ENCODE measurements around the gene ACTN4. TPM values are rescaled to one million over a fixed set of nuclear protein-coding genes. Genes with fewer than 3 reads are reported as not detected.

Gene ACTN4
- total RNA-seq, 4 donors from 2014 or later, result 259 to 844 (median 429) TPM

GRCh38 chr19:38678891-38679494 lies 31.5 kb downstream of the ACTN4 start:
- no peak for DNase-seq
- Histone ChIP-seq H3K4me3 (no peak overlapping the region), H3K9me3 (no peaks in the 10 kb centered on the region), H3K27me3 (no peaks in the 10 kb centered on the region), H3K36me3 (no peaks in the 10 kb centered on the region), H3K4me1 (peaks cover 5 to 48% of the 10 kb centered on the region in 2 donors), H3K27ac (peak overlapping the region; percentile 95 to 100)
- TF ChIP-seq, protein P1, sequence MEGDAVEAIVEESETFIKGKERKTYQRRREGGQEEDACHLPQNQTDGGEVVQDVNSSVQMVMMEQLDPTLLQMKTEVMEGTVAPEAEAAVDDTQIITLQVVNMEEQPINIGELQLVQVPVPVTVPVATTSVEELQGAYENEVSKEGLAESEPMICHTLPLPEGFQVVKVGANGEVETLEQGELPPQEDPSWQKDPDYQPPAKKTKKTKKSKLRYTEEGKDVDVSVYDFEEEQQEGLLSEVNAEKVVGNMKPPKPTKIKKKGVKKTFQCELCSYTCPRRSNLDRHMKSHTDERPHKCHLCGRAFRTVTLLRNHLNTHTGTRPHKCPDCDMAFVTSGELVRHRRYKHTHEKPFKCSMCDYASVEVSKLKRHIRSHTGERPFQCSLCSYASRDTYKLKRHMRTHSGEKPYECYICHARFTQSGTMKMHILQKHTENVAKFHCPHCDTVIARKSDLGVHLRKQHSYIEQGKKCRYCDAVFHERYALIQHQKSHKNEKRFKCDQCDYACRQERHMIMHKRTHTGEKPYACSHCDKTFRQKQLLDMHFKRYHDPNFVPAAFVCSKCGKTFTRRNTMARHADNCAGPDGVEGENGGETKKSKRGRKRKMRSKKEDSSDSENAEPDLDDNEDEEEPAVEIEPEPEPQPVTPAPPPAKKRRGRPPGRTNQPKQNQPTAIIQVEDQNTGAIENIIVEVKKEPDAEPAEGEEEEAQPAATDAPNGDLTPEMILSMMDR (IDR thresholded peaks at IDR 0.05), result no peak
- no peak for TF ChIP-seq POLR2A (IDR thresholded peaks at IDR 0.05)
- intact Hi-C loops (cut with DNase I; ENCODE audit: low total_unique reads), result no loop called here

DNA sequence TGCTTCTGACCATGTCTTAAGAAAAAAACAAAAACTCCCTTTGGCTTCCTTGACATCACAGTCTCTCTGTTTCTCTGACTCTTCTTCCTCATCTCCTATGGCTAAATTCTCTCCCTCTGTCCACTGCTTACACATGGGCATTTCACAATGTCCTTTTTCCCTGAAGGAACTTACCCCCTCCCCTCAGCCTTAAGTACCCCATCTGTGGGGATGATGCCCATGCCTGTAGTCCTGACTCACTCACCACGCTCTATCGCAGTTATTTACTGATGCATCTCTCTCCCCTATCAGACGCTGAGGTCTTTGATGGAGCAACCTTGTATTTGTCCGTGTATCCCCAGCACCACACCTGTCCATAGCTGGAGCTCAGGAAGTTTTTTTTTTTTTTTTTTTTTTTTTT lies 32.4 kb downstream of the ACTN4 start:
- TF ChIP-seq POLR2A (IDR thresholded peaks at IDR 0.05), result no peak
- TF ChIP-seq, protein P1 (IDR thresholded peaks at IDR 0.05), result no peak
- Histone ChIP-seq H3K4me1 (peaks cover 12 to 49% of the 10 kb centered on the region in 2 donors), H3K27ac (peak overlapping the region; percentile 95 to 100), H3K36me3 (no peaks in the 10 kb centered on the region), H3K9me3 (no peaks in the 10 kb centered on the region), H3K4me3 (no peak overlapping the region), H3K27me3 (no peaks in the 10 kb centered on the region)
- intact Hi-C loops (cut with DNase I; ENCODE audit: low total_unique reads), result no loop called here
- DNase-seq, result no peak

DNA sequence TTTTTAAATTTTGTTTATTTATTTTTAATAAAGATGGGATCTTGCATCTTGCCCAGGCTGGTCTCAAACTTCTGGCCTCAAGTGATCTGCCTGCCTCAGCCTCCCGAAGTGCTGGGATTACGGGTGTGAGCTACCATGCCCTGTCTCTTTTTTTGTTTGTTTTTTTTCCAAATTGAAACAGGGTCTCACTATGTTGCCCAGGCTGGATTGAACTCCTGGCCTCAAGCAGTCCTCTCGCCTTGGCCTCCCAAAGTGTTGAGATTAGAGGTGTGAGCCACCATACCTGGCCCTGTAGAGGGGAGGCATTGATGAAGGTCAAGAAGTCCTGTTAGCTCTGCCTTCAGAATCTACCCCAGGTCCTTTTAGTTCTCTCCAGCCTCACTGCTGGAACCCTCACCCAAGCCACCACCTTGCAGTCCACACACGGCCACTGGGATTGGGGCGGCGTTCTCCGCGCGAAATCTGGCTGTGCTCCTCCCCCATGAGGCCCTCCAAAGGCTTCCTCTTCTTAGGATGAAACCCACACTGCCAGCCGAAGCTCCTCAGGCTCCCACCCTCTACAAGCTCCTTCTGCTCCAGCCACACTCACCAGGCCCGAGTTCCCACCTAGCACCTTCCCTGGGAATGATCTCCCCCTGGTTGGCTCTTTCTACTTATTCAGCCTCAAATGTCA lies 34.9 kb downstream of the ACTN4 start:
- Histone ChIP-seq H3K4me1 (peaks cover 21 to 50% of the 10 kb centered on the region in 2 donors), H3K9me3 (no peaks in the 10 kb centered on the region), H3K27me3 (no peaks in the 10 kb centered on the region), H3K4me3 (no peak overlapping the region), H3K27ac (peak overlapping the region; percentile 95 to 100), H3K36me3 (no peaks in the 10 kb centered on the region)
- no peak for DNase-seq
- TF ChIP-seq, protein P1 (IDR thresholded peaks at IDR 0.05), result no peak
- TF ChIP-seq POLR2A (IDR thresholded peaks at IDR 0.05), result no peak
- intact Hi-C loops (cut with DNase I; ENCODE audit: low total_unique reads), result no loop called here

GRCh38 chr19:38682872-38683392 lies 35.5 kb downstream of the ACTN4 start:
- Histone ChIP-seq H3K36me3 (no peaks in the 10 kb centered on the region), H3K9me3 (no peaks in the 10 kb centered on the region), H3K4me3 (no peak overlapping the region), H3K27me3 (no peaks in the 10 kb centered on the region), H3K27ac (peak overlapping the region; percentile 95 to 100), H3K4me1 (peaks cover 21 to 49% of the 10 kb centered on the region in 2 donors)
- TF ChIP-seq, protein P1 (IDR thresholded peaks at IDR 0.05), result no peak
- no peak for TF ChIP-seq POLR2A (IDR thresholded peaks at IDR 0.05)
- no peak for DNase-seq
- intact Hi-C loops (cut with DNase I; ENCODE audit: low total_unique reads), result no loop called here
